ENCODE results near the gene FGF14.

GRCh38 chr13:101881593-101881992, 520.3 kb downstream of the FGF14 start:
- no peak for TF ChIP-seq CTCF (IDR thresholded peaks at IDR 0.05; ENCODE audit: low read depth, low read length, poor library complexity, severe bottlenecking)
- TF ChIP-seq EZH2phosphoT487 (IDR thresholded peaks at IDR 0.05; ENCODE audit: borderline replicate concordance, low read length): no peak

Data from DOHH2 (cell line).